K562 (cell line): Measurements from ENCODE around the gene ZBTB7A. TPM values are rescaled to one million over a fixed set of nuclear protein-coding genes. Genes with fewer than 3 reads are reported as not detected.

Experiments
- DMBX1 ChIP-seq: fragments of 250-450 bp; sonication (Bioruptor Pico); IDR thresholded peaks from 2 replicates; pipeline ENCODE4 v1.8.0; 2022; ENCODE audit warnings: inconsistent platforms, mild to moderate bottlenecking, moderate library complexity, borderline replicate concordance
- EP400 ChIP-seq: fragments of 450-650 bp; IDR thresholded peaks from 2 replicates; pipeline ENCODE4 v1.6.1; 2017; ENCODE audit warnings: antibody characterized with exemption, mild to moderate bottlenecking, moderate library complexity
- POLR2AphosphoS5 ChIP-seq: IDR thresholded peaks from 2 replicates; pipeline ENCODE4 v1.6.1; 2011; ENCODE audit warnings: mild to moderate bottlenecking, low read depth, low read length, moderate library complexity; ENCODE audit not compliant: control insufficient read depth, insufficient read depth
- TCF7 ChIP-seq: sonication (generic); IDR thresholded peaks from 2 replicates; pipeline ENCODE4 v1.6.1; 2016; ENCODE audit warnings: antibody characterized with exemption, borderline replicate concordance
- TCFL5 ChIP-seq: fragments of 250-450 bp; sonication (Bioruptor Pico); conservative IDR thresholded peaks from 2 replicates; pipeline ENCODE4 v1.6.1; 2021; ENCODE audit warnings: mild to moderate bottlenecking, moderate library complexity, matching md5 sums
- polyA plus RNA-seq, 8 experiments: library from polyadenylated mRNA; depleted of rRNA in 4 of 8; stranded (reverse) in 5 of 8; unstranded in 3 of 8; fragments of >200 nt; fragmentation: Nextera tagmentation in 2 of 8; fragmentation: Illumina TruSeq in 1 of 8; extraction: Ambion mirVana in 2 of 8; extraction: Trizol in 1 of 8; gene quantifications; 2 replicates each; pipeline versions ENCODE4 v1.2.1 to v1.2.3, GENCODE V29; 2011 to 2014; ENCODE audit warnings: inconsistent platforms in 1 of 8, missing spikeins in 1 of 8
- total RNA-seq, 7 experiments: library from RNA; depleted of rRNA in 6 of 7; stranded (reverse); fragments of >200 nt in 6 of 7; fragmentation: Illumina TruSeq in 2 of 7; extraction: Trizol in 2 of 7; gene quantifications; 2 replicates each; pipeline versions ENCODE4 v1.2.1 to v1.2.3, GENCODE V29; 2011 to 2021; ENCODE audit warnings: low replicate concordance in 1 of 7
- TF ChIP-seq, protein P1 (sequence below): fragments of 150-350 bp; IDR thresholded peaks from 2 replicates; pipeline ENCODE4 v1.6.1; 2014; ENCODE audit warnings: low read depth, mild to moderate bottlenecking, low read length, borderline replicate concordance
- TF ChIP-seq, protein P2 (sequence below): fragments of 200-600 bp; sonication (generic); IDR thresholded peaks from one replicate; pipeline ENCODE4 v1.6.1; 2012; ENCODE audit warnings: mild to moderate bottlenecking, low read depth, low read length, inconsistent platforms

The ZBTB7A gene
- total and polyA plus RNA-seq, 9 of the 15 experiments (the other 6 are each of a cell fraction or from before 2014, with no cell fraction given), result 0.11 to 34.0 (median 4.6) TPM

DNA sequence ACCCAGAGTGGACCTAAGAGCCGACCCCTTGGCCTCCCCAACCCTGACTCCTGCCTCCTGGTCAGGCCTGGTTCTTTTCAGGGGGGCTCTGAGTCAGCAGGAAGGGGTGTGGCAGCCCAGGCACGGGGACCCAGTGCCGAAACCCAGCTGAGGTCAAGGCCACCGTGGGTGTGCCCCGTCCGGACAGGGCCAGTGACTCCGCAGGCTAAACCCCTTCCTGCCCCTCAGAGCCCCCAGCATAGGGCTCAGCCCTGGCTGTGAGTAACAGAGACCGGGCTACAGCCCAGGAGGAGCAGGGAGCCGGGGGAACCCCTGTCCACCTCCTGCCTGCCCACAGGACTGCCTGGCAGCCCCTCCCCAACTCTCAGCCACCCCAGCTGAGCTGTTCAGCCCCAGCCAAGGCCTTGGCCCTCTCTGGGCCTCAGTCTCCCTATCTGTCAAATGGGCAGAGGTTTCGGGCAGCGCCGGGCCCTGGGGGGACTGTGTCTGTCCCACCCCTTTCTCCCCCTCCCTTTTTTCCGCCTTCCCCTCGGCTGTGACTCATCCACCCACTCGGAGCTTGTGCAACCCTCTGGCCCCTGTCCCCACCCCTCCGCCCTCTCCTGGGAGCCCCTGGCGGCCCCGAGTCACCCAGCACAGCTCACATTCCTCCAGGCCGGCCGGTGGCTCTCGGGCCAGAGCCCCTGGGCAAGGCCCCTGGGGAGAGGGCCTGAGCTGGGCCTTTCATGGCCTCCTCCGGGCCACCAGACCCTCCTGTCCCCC, 8.6 kb downstream of the ZBTB7A start (continued):
- TF ChIP-seq, protein P1, sequence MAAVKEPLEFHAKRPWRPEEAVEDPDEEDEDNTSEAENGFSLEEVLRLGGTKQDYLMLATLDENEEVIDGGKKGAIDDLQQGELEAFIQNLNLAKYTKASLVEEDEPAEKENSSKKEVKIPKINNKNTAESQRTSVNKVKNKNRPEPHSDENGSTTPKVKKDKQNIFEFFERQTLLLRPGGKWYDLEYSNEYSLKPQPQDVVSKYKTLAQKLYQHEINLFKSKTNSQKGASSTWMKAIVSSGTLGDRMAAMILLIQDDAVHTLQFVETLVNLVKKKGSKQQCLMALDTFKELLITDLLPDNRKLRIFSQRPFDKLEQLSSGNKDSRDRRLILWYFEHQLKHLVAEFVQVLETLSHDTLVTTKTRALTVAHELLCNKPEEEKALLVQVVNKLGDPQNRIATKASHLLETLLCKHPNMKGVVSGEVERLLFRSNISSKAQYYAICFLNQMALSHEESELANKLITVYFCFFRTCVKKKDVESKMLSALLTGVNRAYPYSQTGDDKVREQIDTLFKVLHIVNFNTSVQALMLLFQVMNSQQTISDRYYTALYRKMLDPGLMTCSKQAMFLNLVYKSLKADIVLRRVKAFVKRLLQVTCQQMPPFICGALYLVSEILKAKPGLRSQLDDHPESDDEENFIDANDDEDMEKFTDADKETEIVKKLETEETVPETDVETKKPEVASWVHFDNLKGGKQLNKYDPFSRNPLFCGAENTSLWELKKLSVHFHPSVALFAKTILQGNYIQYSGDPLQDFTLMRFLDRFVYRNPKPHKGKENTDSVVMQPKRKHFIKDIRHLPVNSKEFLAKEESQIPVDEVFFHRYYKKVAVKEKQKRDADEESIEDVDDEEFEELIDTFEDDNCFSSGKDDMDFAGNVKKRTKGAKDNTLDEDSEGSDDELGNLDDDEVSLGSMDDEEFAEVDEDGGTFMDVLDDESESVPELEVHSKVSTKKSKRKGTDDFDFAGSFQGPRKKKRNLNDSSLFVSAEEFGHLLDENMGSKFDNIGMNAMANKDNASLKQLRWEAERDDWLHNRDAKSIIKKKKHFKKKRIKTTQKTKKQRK, result no peak
- TF ChIP-seq EP400 (peak; percentile 54; the same call in 1 of the 2 replicates), DMBX1 (CRISPR knock-in tag) (0 out of 2 replicates have a peak, but pooled peaks have one; percentile 28), TCF7 (no peak), TCFL5 (CRISPR knock-in tag) (no peak), POLR2AphosphoS5 (0 out of 2 replicates have a peak, but pooled peaks have one; percentile 36)
- TF ChIP-seq, protein P2, sequence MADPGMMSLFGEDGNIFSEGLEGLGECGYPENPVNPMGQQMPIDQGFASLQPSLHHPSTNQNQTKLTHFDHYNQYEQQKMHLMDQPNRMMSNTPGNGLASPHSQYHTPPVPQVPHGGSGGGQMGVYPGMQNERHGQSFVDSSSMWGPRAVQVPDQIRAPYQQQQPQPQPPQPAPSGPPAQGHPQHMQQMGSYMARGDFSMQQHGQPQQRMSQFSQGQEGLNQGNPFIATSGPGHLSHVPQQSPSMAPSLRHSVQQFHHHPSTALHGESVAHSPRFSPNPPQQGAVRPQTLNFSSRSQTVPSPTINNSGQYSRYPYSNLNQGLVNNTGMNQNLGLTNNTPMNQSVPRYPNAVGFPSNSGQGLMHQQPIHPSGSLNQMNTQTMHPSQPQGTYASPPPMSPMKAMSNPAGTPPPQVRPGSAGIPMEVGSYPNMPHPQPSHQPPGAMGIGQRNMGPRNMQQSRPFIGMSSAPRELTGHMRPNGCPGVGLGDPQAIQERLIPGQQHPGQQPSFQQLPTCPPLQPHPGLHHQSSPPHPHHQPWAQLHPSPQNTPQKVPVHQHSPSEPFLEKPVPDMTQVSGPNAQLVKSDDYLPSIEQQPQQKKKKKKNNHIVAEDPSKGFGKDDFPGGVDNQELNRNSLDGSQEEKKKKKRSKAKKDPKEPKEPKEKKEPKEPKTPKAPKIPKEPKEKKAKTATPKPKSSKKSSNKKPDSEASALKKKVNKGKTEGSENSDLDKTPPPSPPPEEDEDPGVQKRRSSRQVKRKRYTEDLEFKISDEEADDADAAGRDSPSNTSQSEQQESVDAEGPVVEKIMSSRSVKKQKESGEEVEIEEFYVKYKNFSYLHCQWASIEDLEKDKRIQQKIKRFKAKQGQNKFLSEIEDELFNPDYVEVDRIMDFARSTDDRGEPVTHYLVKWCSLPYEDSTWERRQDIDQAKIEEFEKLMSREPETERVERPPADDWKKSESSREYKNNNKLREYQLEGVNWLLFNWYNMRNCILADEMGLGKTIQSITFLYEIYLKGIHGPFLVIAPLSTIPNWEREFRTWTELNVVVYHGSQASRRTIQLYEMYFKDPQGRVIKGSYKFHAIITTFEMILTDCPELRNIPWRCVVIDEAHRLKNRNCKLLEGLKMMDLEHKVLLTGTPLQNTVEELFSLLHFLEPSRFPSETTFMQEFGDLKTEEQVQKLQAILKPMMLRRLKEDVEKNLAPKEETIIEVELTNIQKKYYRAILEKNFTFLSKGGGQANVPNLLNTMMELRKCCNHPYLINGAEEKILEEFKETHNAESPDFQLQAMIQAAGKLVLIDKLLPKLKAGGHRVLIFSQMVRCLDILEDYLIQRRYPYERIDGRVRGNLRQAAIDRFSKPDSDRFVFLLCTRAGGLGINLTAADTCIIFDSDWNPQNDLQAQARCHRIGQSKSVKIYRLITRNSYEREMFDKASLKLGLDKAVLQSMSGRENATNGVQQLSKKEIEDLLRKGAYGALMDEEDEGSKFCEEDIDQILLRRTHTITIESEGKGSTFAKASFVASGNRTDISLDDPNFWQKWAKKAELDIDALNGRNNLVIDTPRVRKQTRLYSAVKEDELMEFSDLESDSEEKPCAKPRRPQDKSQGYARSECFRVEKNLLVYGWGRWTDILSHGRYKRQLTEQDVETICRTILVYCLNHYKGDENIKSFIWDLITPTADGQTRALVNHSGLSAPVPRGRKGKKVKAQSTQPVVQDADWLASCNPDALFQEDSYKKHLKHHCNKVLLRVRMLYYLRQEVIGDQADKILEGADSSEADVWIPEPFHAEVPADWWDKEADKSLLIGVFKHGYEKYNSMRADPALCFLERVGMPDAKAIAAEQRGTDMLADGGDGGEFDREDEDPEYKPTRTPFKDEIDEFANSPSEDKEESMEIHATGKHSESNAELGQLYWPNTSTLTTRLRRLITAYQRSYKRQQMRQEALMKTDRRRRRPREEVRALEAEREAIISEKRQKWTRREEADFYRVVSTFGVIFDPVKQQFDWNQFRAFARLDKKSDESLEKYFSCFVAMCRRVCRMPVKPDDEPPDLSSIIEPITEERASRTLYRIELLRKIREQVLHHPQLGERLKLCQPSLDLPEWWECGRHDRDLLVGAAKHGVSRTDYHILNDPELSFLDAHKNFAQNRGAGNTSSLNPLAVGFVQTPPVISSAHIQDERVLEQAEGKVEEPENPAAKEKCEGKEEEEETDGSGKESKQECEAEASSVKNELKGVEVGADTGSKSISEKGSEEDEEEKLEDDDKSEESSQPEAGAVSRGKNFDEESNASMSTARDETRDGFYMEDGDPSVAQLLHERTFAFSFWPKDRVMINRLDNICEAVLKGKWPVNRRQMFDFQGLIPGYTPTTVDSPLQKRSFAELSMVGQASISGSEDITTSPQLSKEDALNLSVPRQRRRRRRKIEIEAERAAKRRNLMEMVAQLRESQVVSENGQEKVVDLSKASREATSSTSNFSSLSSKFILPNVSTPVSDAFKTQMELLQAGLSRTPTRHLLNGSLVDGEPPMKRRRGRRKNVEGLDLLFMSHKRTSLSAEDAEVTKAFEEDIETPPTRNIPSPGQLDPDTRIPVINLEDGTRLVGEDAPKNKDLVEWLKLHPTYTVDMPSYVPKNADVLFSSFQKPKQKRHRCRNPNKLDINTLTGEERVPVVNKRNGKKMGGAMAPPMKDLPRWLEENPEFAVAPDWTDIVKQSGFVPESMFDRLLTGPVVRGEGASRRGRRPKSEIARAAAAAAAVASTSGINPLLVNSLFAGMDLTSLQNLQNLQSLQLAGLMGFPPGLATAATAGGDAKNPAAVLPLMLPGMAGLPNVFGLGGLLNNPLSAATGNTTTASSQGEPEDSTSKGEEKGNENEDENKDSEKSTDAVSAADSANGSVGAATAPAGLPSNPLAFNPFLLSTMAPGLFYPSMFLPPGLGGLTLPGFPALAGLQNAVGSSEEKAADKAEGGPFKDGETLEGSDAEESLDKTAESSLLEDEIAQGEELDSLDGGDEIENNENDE, result no peak
